HepG2 (cell line): ENCODE results near the gene OSBPL2. TPM values are rescaled to one million over a fixed set of nuclear protein-coding genes. Genes with fewer than 3 reads are reported as not detected.
A peak's percentile ranks its signal among the peaks of the same experiment; 100 is the strongest.

Experiments
- GPBP1L1 ChIP-seq: sonication (generic); formaldehyde crosslinking; IDR thresholded peaks from 2 replicates; pipeline ENCODE4 v1.5.0; 2020; ENCODE audit warnings: mild to moderate bottlenecking, missing genetic modification reagents
- HNRNPH1 ChIP-seq: fragments of 200-400 bp; formaldehyde crosslinking; optimal IDR thresholded peaks from 2 replicates; pipeline ENCODE3; 2017; ENCODE audit warnings: mild to moderate bottlenecking, low read depth, low read length
- KMT2B ChIP-seq: IDR thresholded peaks from 2 replicates; pipeline ENCODE4 v1.6.1; 2016; ENCODE audit warnings: missing genetic modification reagents, missing compliant biosample characterization
- MNT ChIP-seq: fragments of 450-650 bp; IDR thresholded peaks from 2 replicates; pipeline ENCODE4 v1.6.1; 2016
- NR2F1 ChIP-seq, 2 experiments: fragments of 450-650 bp in 1 of 2; formaldehyde crosslinking in 1 of 2; IDR thresholded peaks; 2 replicates each; pipeline versions ENCODE4 v1.5.0 to v1.6.1; 2016 to 2020; ENCODE audit warnings: mild to moderate bottlenecking in 1 of 2, missing compliant biosample characterization in 1 of 2, missing genetic modification reagents in 1 of 2, moderate library complexity in 1 of 2
- PHF8 ChIP-seq: sonication (generic); formaldehyde crosslinking; IDR thresholded peaks from 2 replicates; pipeline ENCODE4 v1.5.0; 2020; ENCODE audit warnings: missing genetic modification reagents
- POGK ChIP-seq: sonication (generic); formaldehyde crosslinking; conservative IDR thresholded peaks from 2 replicates; pipeline ENCODE4 v1.8.0; 2022; ENCODE audit warnings: mild to moderate bottlenecking, moderate library complexity, missing genetic modification reagents
- POLR2A ChIP-seq, 2 experiments: IDR thresholded peaks; 2 replicates each; pipeline ENCODE4 v1.6.1; 2011; ENCODE audit warnings: low read depth in 2 of 2, low read length in 2 of 2, mild to moderate bottlenecking in 1 of 2, moderate library complexity in 1 of 2; ENCODE audit not compliant: insufficient read depth in 1 of 2
- SSRP1 ChIP-seq: IDR thresholded peaks from 2 replicates; pipeline ENCODE4 v1.6.1; 2016; ENCODE audit warnings: control low read depth
- THRA ChIP-seq: sonication (generic); formaldehyde crosslinking; IDR thresholded peaks from 2 replicates; pipeline ENCODE4 v1.4.0; 2020; ENCODE audit warnings: missing genetic modification reagents, borderline replicate concordance
- ZHX2 ChIP-seq, 2 experiments: sonication (generic) in 1 of 2; formaldehyde crosslinking in 1 of 2; IDR thresholded peaks; 2 replicates each; pipeline versions ENCODE4 v1.6.1 to v1.9.0; 2014 to 2022; ENCODE audit warnings: antibody characterized with exemption in 1 of 2, borderline replicate concordance in 1 of 2, inconsistent platforms in 1 of 2, low read depth in 1 of 2, missing genetic modification reagents in 1 of 2
- ZNF296 ChIP-seq: sonication (generic); formaldehyde crosslinking; conservative IDR thresholded peaks from 2 replicates; pipeline ENCODE4 v1.5.0; 2020; ENCODE audit warnings: mild to moderate bottlenecking, missing genetic modification reagents
- ZNF343 ChIP-seq: sonication (generic); formaldehyde crosslinking; IDR thresholded peaks from 2 replicates; pipeline ENCODE4 v1.4.0; 2020; ENCODE audit warnings: mild to moderate bottlenecking, missing genetic modification reagents
- ZNF484 ChIP-seq: sonication (generic); formaldehyde crosslinking; IDR thresholded peaks from 2 replicates; pipeline ENCODE4 v1.5.1; 2020; ENCODE audit warnings: mild to moderate bottlenecking, low read depth, missing genetic modification reagents, borderline replicate concordance
- ZNF569 ChIP-seq: sonication (generic); formaldehyde crosslinking; IDR thresholded peaks from 2 replicates; pipeline ENCODE4 v1.5.0; 2020; ENCODE audit warnings: mild to moderate bottlenecking, missing genetic modification reagents, moderate library complexity, borderline replicate concordance
- ZNF75D ChIP-seq: sonication (generic); formaldehyde crosslinking; IDR thresholded peaks from 2 replicates; pipeline ENCODE4 v1.8.1; 2023; ENCODE audit warnings: missing genetic modification reagents, mild to moderate bottlenecking, borderline replicate concordance
- polyA plus RNA-seq, 8 experiments: library from polyadenylated mRNA; depleted of rRNA in 3 of 8; stranded (reverse) in 7 of 8; unstranded in 1 of 8; fragments of >200 nt; fragmentation: Illumina TruSeq in 4 of 8; extraction: Trizol in 4 of 8; gene quantifications; 2 replicates each; pipeline versions ENCODE4 v1.2.1 to v1.2.3, GENCODE V29; 2011 to 2016; ENCODE audit warnings: low read depth in 4 of 8, missing spikeins in 1 of 8, mixed read lengths in 1 of 8; ENCODE audit not compliant: insufficient read depth in 1 of 8
- total RNA-seq, 5 experiments: library from RNA; depleted of rRNA; stranded (reverse); fragments of >200 nt; fragmentation: Illumina TruSeq; extraction: Trizol; gene quantifications; 2 replicates each; pipeline ENCODE4 v1.2.3, GENCODE V29; 2016; ENCODE audit warnings: low read depth in 1 of 5

Gene OSBPL2
- total and polyA plus RNA-seq, 2 of the 13 experiments (the other 11 are each of a cell fraction or from before 2014, with no cell fraction given) = 18.5 to 37.4 TPM

- TF ChIP-seq POGK (no peak), ZNF75D (no peak), ZNF484 (CRISPR knock-in tag) (no peak), KMT2B (CRISPR knock-in tag) (no peak; the same call in 1 of the 2 replicates), PHF8 (CRISPR knock-in tag) (0 out of 2 replicates have a peak, but pooled peaks have one; percentile 8), HNRNPH1 (no peak), ZNF296 (CRISPR knock-in tag) (no peak), NR2F1 (CRISPR knock-in tag; IDR thresholded peaks at IDR 0.05) (no peak), GPBP1L1 (CRISPR knock-in tag) (no peak), POLR2A (IDR thresholded peaks at IDR 0.05; ENCODE audit: insufficient read depth in 1 of 2, low read depth in 2 of 2, low read length in 2 of 2) (peak in 1 of 2 experiments; percentile 44; a peak in 2 of 4 replicates), ZNF343 (peak; percentile 57; the same call in 1 of the 2 replicates), ZHX2 (IDR thresholded peaks at IDR 0.05; ENCODE audit: low read depth) (peak; percentile 74), ZHX2 (CRISPR knock-in tag; IDR thresholded peaks at IDR 0.05; ENCODE audit: borderline replicate concordance) (no peak), SSRP1 (CRISPR knock-in tag) (no peak), THRA (0 out of 2 replicates have a peak, but pooled peaks have one; percentile 45), ZNF569 (CRISPR knock-in tag) (no peak), MNT (peak; percentile 90)
Observed at GRCh38 chr20:62237801-62238568, at the start of gene OSBPL2 (continued).
